CD14-positive monocyte (primary cell): ENCODE measurements around the gene FTSJ3. TPM values are rescaled to one million over a fixed set of nuclear protein-coding genes. Genes with fewer than 3 reads are reported as not detected.
"Not testable (repeated sequence)": the region's sequence is repeated elsewhere in the genome, so short reads cannot be mapped to it uniquely, and the experiment has no call there.

ENCODE experiments used
- DNase-seq, 3 donors: peaks; one replicate each; pipeline ENCODE4 v3.0.0-alpha.2; 2011 to 2022
- H2AFZ ChIP-seq: 2 replicates; pipeline ENCODE4 v1.6.0; 2012; ENCODE audit warnings: mild to moderate bottlenecking, low read depth, low read length, inconsistent platforms; ENCODE audit not compliant: insufficient read depth, poor library complexity, severe bottlenecking
- H3K27ac ChIP-seq, 2 donors: 1 replicate in 1 of 2; 2 replicates in 1 of 2; pipeline ENCODE4 v1.5.1; 2012 to 2013; ENCODE audit warnings: low read length in 2 of 2, control low read depth in 1 of 2, inconsistent platforms in 1 of 2, low read depth in 1 of 2, mild to moderate bottlenecking in 1 of 2
- H3K27me3 ChIP-seq, 2 donors: one replicate each; pipeline versions ENCODE4 v1.6.0 to v1.6.1; 2011 to 2013; ENCODE audit warnings: low read length in 2 of 2; ENCODE audit not compliant: control insufficient read depth in 2 of 2, insufficient read depth in 2 of 2
- H3K36me3 ChIP-seq, 2 donors: replicated peaks in 1 of 2; 1 replicate in 1 of 2; 2 replicates in 1 of 2; pipeline versions ENCODE4 v1.5.1 to v1.6.1; 2012 to 2013; ENCODE audit warnings: low read length in 2 of 2, control low read depth in 1 of 2, inconsistent platforms in 1 of 2, mild to moderate bottlenecking in 1 of 2; ENCODE audit not compliant: insufficient read depth in 2 of 2, control insufficient read depth in 1 of 2
- H3K4me1 ChIP-seq, 2 donors: 1 replicate in 1 of 2; 2 replicates in 1 of 2; pipeline versions ENCODE4 v1.5.1 to v1.6.1; 2012 to 2013; ENCODE audit warnings: low read length in 2 of 2, control low read depth in 1 of 2, inconsistent platforms in 1 of 2, mild to moderate bottlenecking in 1 of 2, moderate library complexity in 1 of 2; ENCODE audit not compliant: insufficient read depth in 2 of 2, control insufficient read depth in 1 of 2
- H3K4me2 ChIP-seq: replicated peaks from 2 replicates; pipeline ENCODE3; 2012; ENCODE audit warnings: low read length, moderate library complexity, mild to moderate bottlenecking; ENCODE audit not compliant: poor library complexity, severe bottlenecking; ENCODE audit errors: extremely low read depth
- H3K4me3 ChIP-seq, 3 experiments: fragments of 200-600 bp in 1 of 3; sonication (generic) in 1 of 3; replicated peaks in 1 of 3; 1 replicate in 2 of 3; 2 replicates in 1 of 3; pipeline ENCODE4 v1.5.1; 2011 to 2013; ENCODE audit warnings: low read length in 3 of 3, mild to moderate bottlenecking in 3 of 3, control low read depth in 2 of 3, low read depth in 2 of 3, inconsistent platforms in 1 of 3, moderate library complexity in 1 of 3
- H3K79me2 ChIP-seq: 2 replicates; pipeline ENCODE4 v1.6.0; 2012; ENCODE audit warnings: mild to moderate bottlenecking, control low read depth, inconsistent platforms, low read length, moderate library complexity; ENCODE audit not compliant: insufficient read depth
- H3K9ac ChIP-seq: 2 replicates; pipeline ENCODE4 v1.6.0; 2017; ENCODE audit warnings: low read length, mild to moderate bottlenecking; ENCODE audit not compliant: insufficient read depth, poor library complexity, severe bottlenecking
- H3K9me3 ChIP-seq, 2 donors: replicated peaks in 1 of 2; 1 replicate in 1 of 2; 2 replicates in 1 of 2; pipeline versions ENCODE4 v1.5.1 to v1.6.1; 2012 to 2013; ENCODE audit warnings: low read length in 2 of 2, control low read depth in 1 of 2; ENCODE audit not compliant: control insufficient read depth in 1 of 2, insufficient read depth in 1 of 2
- H4K20me1 ChIP-seq: 2 replicates; pipeline ENCODE4 v1.6.0; 2012; ENCODE audit warnings: mild to moderate bottlenecking, low read length, control low read depth, moderate library complexity; ENCODE audit not compliant: insufficient read depth
- H3K27ac Mint-ChIP-seq, 7 donors: one replicate each; pipeline ENCODE4 v1.8.0; 2020; ENCODE audit warnings: mild to moderate bottlenecking in 7 of 7, mixed read lengths in 7 of 7, moderate library complexity in 6 of 7, inconsistent platforms in 2 of 7
- H3K27me3 Mint-ChIP-seq, 3 donors: one replicate each; pipeline ENCODE4 v1.8.0; 2021 to 2022; ENCODE audit warnings: low read depth in 3 of 3, mild to moderate bottlenecking in 3 of 3, mixed read lengths in 3 of 3, moderate library complexity in 3 of 3, inconsistent platforms in 1 of 3
- H3K36me3 Mint-ChIP-seq, 2 donors: one replicate each; pipeline ENCODE4 v1.8.0; 2020; ENCODE audit warnings: mixed read lengths in 2 of 2, inconsistent platforms in 1 of 2, mild to moderate bottlenecking in 1 of 2
- H3K4me1 Mint-ChIP-seq: one replicate; pipeline ENCODE4 v1.8.0; 2020; ENCODE audit warnings: mild to moderate bottlenecking, mixed read lengths
- H3K4me3 Mint-ChIP-seq, 2 donors: one replicate each; pipeline ENCODE4 v1.8.0; 2020; ENCODE audit warnings: mild to moderate bottlenecking in 2 of 2, mixed read lengths in 2 of 2, moderate library complexity in 1 of 2
- H3K9me3 Mint-ChIP-seq, 7 donors: one replicate each; pipeline ENCODE4 v1.8.0; 2020 to 2022; ENCODE audit warnings: mixed read lengths in 7 of 7, mild to moderate bottlenecking in 6 of 7, moderate library complexity in 6 of 7, inconsistent platforms in 2 of 7
- WGBS: methylation state at CpG from one replicate; pipeline ENCODE4 v1.1.5; 2013; ENCODE audit warnings: missing lambda C conversion rate; ENCODE audit not compliant: insufficient coverage; 5-methylcytosine and 5-hydroxymethylcytosine counted together
- intact Hi-C, 2 donors: fragments of 100-400 bp; cut with micrococcal nuclease; formaldehyde crosslinking; loops; one replicate each; pipeline versions ENCODE4 v1.15.0 to v1.15.1; 2023
- polyA plus RNA-seq, 3 donors: library from polyadenylated mRNA; depleted of rRNA in 1 of 3; unstranded in 2 of 3; stranded (reverse) in 1 of 3; fragments of 300-500 nt in 2 of 3; fragments of >200 nt in 1 of 3; fragmentation: Illumina TruSeq in 2 of 3; gene quantifications; 1 replicate in 2 of 3; 2 replicates in 1 of 3; pipeline ENCODE4 v1.2.3, GENCODE V29; 2012 to 2021

FTSJ3 gene
- polyA plus RNA-seq, 3 donors: 9.2 to 23.7 (median 15.0) TPM

DNA sequence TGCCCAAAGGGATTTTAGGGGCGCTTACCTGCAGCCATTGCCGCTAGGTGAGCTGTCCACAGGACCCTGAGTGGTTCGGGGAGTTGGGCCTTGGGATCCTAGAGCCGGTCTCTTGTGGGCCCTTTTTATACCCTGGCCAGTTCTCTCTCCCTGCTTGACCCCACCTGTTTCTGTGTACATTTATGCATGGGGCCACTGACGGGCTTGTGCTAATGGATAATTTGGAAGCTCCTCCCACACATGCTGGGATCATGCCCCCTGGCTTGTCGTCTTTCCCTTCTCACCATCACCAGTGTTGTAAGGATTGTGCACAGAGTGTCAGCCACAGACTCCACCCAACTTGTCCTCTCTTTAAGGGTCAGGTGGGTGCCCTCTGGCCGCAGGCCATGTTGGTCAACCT lies 46.1 kb upstream of the FTSJ3 start, which contains the start of gene CSH2:
Gene CSH2 (minus strand): TSS at position 101 of the 400 bp plus-strand sequence. CDS start 63 bp downstream, at position 38.
- H3K36me3 Mint-ChIP-seq, H3K4me1 ChIP-seq, DNase-seq, H3K4me1 Mint-ChIP-seq, H3K27ac Mint-ChIP-seq, H3K27me3 Mint-ChIP-seq, H3K9ac ChIP-seq, H3K4me2 ChIP-seq, H3K36me3 ChIP-seq, H3K9me3 ChIP-seq, H3K27me3 ChIP-seq, H3K79me2 ChIP-seq, H3K9me3 Mint-ChIP-seq, H3K27ac ChIP-seq, H2AFZ ChIP-seq, H3K4me3 ChIP-seq, H4K20me1 ChIP-seq, intact Hi-C loops, H3K4me3 Mint-ChIP-seq: not testable (repeated sequence)
- WGBS: no CpG with 5 or more reads among the region's 7 CpGs

DNA sequence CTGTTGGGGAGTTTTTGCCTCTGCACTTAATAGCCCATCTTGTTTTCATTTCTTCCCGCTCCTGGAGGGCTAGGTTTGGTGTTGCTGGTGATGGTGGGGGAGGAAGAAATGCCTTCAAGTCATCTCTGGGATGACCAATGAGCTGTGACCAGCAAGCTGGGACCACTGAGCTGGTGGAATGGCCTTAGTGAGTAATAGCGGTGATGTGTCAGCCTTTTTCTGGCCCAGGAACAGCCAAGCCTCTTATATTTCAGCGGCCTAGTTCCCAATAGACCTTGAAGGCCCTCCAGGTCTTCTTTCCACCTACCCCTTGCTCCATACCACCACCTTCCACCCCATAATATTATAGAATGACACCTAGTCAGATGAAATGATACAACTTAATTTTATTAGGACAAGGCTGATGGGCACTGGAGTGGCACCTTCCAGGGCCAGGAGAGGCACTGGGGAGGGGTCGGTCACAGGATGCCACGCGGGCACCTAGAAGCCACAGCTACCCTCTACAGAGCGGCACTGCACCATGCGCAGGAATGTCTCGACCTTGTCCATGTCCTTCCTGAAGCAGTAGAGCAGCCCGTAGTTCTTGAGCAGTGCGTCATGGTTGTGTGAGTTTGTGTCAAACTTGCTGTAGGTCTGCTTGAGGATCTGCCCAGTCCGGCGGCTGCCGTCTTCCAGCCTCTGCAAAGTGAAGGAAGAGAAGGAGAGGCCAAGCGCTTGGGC lies 44.3 kb upstream of the FTSJ3 start:
- H3K4me2 ChIP-seq, H3K36me3 ChIP-seq, H3K4me3 Mint-ChIP-seq, H2AFZ ChIP-seq, H3K9me3 ChIP-seq, H3K27me3 Mint-ChIP-seq, H3K9me3 Mint-ChIP-seq, H3K36me3 Mint-ChIP-seq, H3K79me2 ChIP-seq, H3K4me3 ChIP-seq, H3K9ac ChIP-seq, H4K20me1 ChIP-seq, intact Hi-C loops, DNase-seq, H3K27ac ChIP-seq, H3K4me1 ChIP-seq, H3K27me3 ChIP-seq, H3K4me1 Mint-ChIP-seq: not testable (repeated sequence)
- H3K27ac Mint-ChIP-seq: peak overlapping the region in 1 of 7 donors; percentile 33
- 100% methylated on average over 4 of the region's 15 CpGs for WGBS

DNA sequence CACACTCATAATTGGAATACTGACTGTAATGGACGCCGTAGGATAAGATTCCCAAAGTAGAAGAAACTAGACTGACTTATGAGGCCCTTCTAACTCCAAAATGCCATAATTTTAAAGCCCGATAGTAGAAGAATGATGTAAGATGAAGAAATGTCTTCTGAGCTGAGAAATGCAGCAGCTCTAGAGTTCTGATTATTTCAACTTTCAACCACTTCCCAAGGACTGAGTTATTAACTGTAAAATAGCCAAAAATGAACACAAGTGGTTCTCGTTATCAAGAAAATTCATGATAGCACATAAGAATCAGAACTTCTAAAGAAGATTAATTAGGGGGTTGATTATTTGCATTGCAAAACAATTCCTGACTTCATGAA lies 42.8 kb upstream of the FTSJ3 start:
- H3K79me2 ChIP-seq, intact Hi-C loops, H3K4me3 ChIP-seq, H3K4me2 ChIP-seq, H3K9me3 ChIP-seq, H3K27ac Mint-ChIP-seq, H3K36me3 ChIP-seq, H3K27ac ChIP-seq, H3K4me1 ChIP-seq, H3K9ac ChIP-seq, H3K4me3 Mint-ChIP-seq, H4K20me1 ChIP-seq, DNase-seq, H3K9me3 Mint-ChIP-seq, H2AFZ ChIP-seq, H3K36me3 Mint-ChIP-seq, H3K27me3 ChIP-seq, H3K27me3 Mint-ChIP-seq: not testable (repeated sequence)
- WGBS: no CpG with 5 or more reads among the region's 4 CpGs
- peaks cover 14% of the 10 kb centered on the region for H3K4me1 Mint-ChIP-seq

DNA sequence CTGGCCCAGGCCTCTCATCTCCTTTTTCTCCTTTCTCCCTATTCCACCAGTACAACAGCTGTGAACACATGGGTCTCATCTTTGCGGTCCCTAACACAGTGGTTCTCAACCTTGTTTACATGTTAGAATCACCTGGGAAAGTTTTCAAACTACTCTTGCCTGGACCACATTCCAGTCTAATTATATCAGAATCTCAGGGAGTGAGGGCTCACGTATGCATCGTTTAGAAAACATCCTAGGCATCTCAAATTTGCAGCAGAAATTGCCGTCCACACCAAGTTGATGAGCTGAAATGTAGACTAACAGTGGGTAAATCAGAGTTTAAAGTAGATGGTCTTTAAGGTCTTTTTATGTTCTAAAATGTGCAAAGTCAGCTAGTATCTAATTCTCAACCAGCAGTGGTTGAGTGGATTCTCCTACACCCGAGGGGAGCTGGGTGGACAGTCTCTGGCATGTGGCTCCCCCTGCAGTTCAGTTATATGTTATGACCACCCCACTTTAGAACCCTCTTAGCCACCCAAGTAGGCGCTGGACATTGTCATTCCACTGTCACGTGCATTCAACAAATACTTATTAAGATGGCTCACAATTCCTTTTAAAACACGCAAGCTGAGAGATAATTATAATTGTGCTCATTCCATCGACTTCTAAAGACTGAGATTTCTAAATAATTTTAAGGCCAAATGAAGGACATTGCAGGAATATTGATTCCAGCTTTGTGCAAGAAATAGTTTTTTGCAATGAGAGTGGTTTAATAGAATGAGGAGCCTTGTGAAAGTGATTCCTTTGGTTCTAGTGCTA lies 42.2 kb upstream of the FTSJ3 start:
- H3K4me1 ChIP-seq, H3K36me3 ChIP-seq, H2AFZ ChIP-seq, H3K9me3 Mint-ChIP-seq, H3K9ac ChIP-seq, H3K27ac ChIP-seq, H3K27ac Mint-ChIP-seq, H3K27me3 Mint-ChIP-seq, DNase-seq, H3K36me3 Mint-ChIP-seq, H3K9me3 ChIP-seq, H3K4me3 Mint-ChIP-seq, H3K79me2 ChIP-seq, H3K4me3 ChIP-seq, intact Hi-C loops, H4K20me1 ChIP-seq, H3K27me3 ChIP-seq, H3K4me2 ChIP-seq: not testable (repeated sequence)
- H3K4me1 Mint-ChIP-seq: peaks cover 14% of the 10 kb centered on the region
- WGBS: no CpG with 5 or more reads among the region's 9 CpGs
